ENCODE results near the gene PAX5.
A peak's percentile ranks its signal among the peaks of the same experiment; 100 is the strongest.

Gene PAX5

DNA sequence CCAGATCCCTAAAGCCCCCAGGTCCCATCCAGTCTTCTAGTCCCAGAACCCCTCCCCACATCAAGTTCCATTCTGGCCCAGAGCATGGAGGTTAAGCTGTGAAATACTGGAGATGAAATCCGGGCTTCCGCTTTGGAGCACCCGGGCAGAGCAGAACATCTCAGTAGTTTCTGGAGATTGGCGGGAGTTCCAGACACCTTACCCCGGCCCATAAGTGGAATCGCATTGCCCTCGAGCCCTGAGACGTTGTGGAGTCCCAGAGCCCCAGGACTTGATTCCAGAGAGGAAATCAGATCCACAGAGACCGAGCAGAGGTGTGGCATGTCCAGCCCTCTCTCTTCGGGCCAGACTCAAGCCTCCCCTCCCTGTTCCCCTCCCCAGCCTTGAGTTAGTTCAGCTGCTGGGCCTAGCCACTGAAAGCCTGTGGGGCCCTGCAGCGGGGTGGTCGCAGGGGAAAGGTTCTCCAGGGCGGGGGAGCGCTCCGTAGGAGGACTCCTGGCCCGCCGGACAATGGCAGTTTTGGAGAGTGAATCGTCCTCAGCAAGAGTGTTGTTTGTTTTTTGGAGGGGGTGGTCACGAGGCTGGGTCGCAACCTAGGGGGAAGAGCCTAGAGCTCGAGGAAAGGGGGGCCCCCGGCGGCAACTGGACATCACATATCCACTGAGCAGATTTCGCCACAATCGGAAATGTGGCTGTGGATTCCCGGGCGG is 1.0 kb upstream of the PAX5 start:
- TF ChIP-seq, protein P1, sequence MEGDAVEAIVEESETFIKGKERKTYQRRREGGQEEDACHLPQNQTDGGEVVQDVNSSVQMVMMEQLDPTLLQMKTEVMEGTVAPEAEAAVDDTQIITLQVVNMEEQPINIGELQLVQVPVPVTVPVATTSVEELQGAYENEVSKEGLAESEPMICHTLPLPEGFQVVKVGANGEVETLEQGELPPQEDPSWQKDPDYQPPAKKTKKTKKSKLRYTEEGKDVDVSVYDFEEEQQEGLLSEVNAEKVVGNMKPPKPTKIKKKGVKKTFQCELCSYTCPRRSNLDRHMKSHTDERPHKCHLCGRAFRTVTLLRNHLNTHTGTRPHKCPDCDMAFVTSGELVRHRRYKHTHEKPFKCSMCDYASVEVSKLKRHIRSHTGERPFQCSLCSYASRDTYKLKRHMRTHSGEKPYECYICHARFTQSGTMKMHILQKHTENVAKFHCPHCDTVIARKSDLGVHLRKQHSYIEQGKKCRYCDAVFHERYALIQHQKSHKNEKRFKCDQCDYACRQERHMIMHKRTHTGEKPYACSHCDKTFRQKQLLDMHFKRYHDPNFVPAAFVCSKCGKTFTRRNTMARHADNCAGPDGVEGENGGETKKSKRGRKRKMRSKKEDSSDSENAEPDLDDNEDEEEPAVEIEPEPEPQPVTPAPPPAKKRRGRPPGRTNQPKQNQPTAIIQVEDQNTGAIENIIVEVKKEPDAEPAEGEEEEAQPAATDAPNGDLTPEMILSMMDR (IDR thresholded peaks at IDR 0.05; ENCODE audit: low read depth, low read length, missing control alignments): no peak
- Histone ChIP-seq H3K36me3 (replicated peaks) (no peaks in the 10 kb centered on the region), H3K27ac (no peak overlapping the region), H3K4me3 (ENCODE audit: low read depth, low read length) (no peak overlapping the region), H3K27me3 (replicated peaks) (peaks cover 92% of the 10 kb centered on the region)
- DNase-seq: no peak
- in situ Hi-C loops (cut with HindIII; ENCODE audit: low pct_ligation_motif_present, low sequenced_read_pairs): no loop called here

DNA sequence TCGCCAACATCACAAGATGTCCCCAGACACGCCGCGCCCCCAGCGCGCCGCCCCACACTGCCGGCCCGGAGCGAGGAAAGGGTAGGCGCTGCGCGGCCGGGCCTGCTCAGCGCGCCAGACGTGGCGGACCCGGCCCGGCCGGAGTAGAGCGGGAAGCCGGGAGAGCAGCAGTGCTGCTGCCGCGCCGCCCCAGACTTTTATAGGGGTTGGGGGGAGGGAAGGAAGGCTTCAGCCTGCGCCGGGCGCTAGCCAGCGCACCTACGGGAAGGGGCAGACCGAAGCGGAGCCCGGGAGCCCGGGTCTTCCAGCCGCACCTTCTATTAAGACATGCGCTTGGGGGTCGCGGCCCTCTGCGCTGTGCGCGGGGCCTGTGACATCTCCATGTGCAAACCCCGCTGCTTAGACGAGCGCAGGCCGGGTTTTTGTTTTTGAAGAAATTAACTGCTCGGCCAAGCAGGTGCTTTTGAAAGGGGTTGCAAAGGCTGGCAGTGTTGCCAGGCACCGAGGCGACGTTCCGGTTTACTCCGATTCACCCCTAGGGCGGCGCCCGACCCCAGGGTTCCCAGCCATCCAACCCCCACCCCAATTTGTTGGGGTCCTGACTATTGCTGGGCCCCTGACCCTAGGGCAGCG is 353 bp upstream of the PAX5 start:
- Histone ChIP-seq H3K27ac (no peak overlapping the region), H3K4me3 (ENCODE audit: low read depth, low read length) (no peak overlapping the region), H3K27me3 (replicated peaks) (peaks cover 93% of the 10 kb centered on the region), H3K36me3 (replicated peaks) (no peaks in the 10 kb centered on the region)
- TF ChIP-seq, protein P1 (IDR thresholded peaks at IDR 0.05; ENCODE audit: low read depth, low read length, missing control alignments): peak; percentile 21
- DNase-seq: no peak
- in situ Hi-C loops (cut with HindIII; ENCODE audit: low pct_ligation_motif_present, low sequenced_read_pairs): no loop called here

DNA sequence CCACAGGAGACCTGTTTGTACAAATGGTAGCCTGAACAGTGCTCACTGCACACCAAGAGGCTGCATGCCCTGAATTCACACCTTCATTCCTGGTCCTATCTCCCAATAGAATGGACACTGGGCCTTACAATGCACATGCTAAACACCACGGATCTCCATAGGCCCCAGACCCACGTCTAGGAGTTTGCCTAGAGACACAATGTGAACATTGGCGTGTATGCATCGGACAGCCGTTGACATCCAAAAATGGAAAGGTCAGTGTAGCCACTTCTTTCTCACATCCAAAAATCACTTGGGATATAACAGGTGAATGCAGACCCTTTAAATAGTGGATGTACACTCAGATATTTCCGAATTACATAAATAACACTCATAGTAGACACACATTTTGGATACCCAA is 927 bp downstream of the PAX5 start:
- H3K27ac ChIP-seq: no peak overlapping the region

DNA sequence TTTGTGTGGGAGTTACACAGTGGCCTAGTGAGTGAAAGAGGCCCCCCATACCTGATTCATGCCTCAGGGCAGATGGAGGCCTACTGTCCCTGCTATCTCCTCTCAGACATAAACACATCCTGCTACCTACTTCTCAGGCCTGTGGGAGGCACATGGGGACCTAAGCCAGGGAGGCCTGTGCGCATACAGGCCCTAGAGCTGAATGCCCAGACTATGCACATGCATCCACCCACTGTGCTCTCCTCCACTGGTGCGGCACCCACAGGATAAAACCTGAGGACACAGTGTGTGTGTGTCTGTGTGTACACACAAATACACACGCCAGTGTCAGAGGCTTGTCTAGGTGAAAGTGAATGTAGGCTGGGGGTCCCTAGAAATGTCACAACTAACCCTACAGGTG is 1.4 kb downstream of the PAX5 start:
- Histone ChIP-seq H3K36me3 (replicated peaks) (no peaks in the 10 kb centered on the region), H3K4me3 (ENCODE audit: low read depth, low read length) (no peak overlapping the region), H3K27me3 (replicated peaks) (peaks cover 94% of the 10 kb centered on the region), H3K27ac (no peak overlapping the region)
- TF ChIP-seq, protein P1 (IDR thresholded peaks at IDR 0.05; ENCODE audit: low read depth, low read length, missing control alignments): no peak
- in situ Hi-C loops (cut with HindIII; ENCODE audit: low pct_ligation_motif_present, low sequenced_read_pairs): no loop called here
- no peak for DNase-seq

More for the DNA sequence above, 927 bp downstream of the PAX5 start:
- H3K27me3 ChIP-seq (replicated peaks): peaks cover 94% of the 10 kb centered on the region
- no peak overlapping the region for H3K4me3 ChIP-seq (ENCODE audit: low read depth, low read length)
- in situ Hi-C loops (cut with HindIII; ENCODE audit: low pct_ligation_motif_present, low sequenced_read_pairs): no loop called here
- TF ChIP-seq, protein P1 (IDR thresholded peaks at IDR 0.05; ENCODE audit: low read depth, low read length, missing control alignments): no peak
- no peak for DNase-seq
- no peaks in the 10 kb centered on the region for H3K36me3 ChIP-seq (replicated peaks)

DNA sequence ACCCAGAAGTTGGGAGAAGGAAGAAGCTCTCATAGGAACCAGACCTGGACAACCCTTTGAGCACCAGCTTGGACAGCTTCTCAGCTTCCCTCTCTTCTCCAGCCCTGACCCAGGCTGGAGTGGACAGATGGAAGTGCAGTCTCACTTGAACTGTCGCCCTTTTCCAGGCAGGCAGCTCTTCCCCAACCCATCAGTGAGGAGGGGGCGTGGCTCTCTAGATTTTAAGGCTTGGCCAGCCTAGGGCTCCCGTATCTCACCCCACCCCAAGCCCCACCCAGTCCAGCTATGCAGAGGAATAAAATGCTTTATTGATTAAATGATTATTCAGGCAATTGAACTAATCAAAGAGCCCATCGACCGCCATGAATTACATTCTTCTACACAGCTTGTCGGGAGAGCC is 2.2 kb downstream of the PAX5 start:
- Histone ChIP-seq H3K27me3 (replicated peaks) (peaks cover 91% of the 10 kb centered on the region), H3K36me3 (replicated peaks) (no peaks in the 10 kb centered on the region), H3K27ac (no peak overlapping the region), H3K4me3 (ENCODE audit: low read depth, low read length) (no peak overlapping the region)
- in situ Hi-C loops (cut with HindIII; ENCODE audit: low pct_ligation_motif_present, low sequenced_read_pairs): no loop called here
- no peak for DNase-seq
- TF ChIP-seq, protein P1 (IDR thresholded peaks at IDR 0.05; ENCODE audit: low read depth, low read length, missing control alignments): no peak
